Spinal cord (tissue), 10 donors: ENCODE data around the gene OR52A1. TPM values are rescaled to one million over a fixed set of nuclear protein-coding genes. Genes with fewer than 3 reads are reported as not detected.
A peak's percentile ranks its signal among the peaks of the same experiment; 100 is the strongest.

Source experiments
- DNase-seq, 6 donors: peaks; one replicate each; pipeline versions ENCODE4 v3.0.0 to v3.0.0-alpha.2; 2013 to 2015; ENCODE audit warnings: low spot score in 6 of 6, low read depth in 4 of 6
- H3K27ac ChIP-seq: one replicate; pipeline ENCODE4 v1.5.1; 2013; ENCODE audit warnings: low read depth, low read length, control low read depth
- H3K27me3 ChIP-seq: one replicate; pipeline ENCODE4 v1.6.1; 2013; ENCODE audit warnings: low read length; ENCODE audit not compliant: control insufficient read depth, insufficient read depth
- H3K36me3 ChIP-seq: one replicate; pipeline ENCODE4 v1.6.1; 2013; ENCODE audit warnings: low read length; ENCODE audit not compliant: control insufficient read depth, insufficient read depth
- H3K4me1 ChIP-seq: one replicate; pipeline ENCODE4 v1.6.1; 2013; ENCODE audit warnings: low read length; ENCODE audit not compliant: control insufficient read depth, insufficient read depth
- H3K4me3 ChIP-seq: one replicate; pipeline ENCODE4 v1.5.1; 2013; ENCODE audit warnings: low read depth, low read length, control low read depth
- H3K9me3 ChIP-seq: one replicate; pipeline ENCODE4 v1.6.1; 2013; ENCODE audit warnings: low read length; ENCODE audit not compliant: control insufficient read depth, insufficient read depth
- WGBS: methylation state at CpG from one replicate; pipeline ENCODE4 v1.1.5; 2013; ENCODE audit warnings: missing lambda C conversion rate; ENCODE audit not compliant: insufficient coverage; 5-methylcytosine and 5-hydroxymethylcytosine counted together
- polyA plus RNA-seq, 2 donors: library from polyadenylated mRNA; unstranded; fragments of 120-200 nt; gene quantifications; one replicate each; pipeline ENCODE4 v1.2.1, GENCODE V29; 2013; ENCODE audit not compliant: insufficient read length in 2 of 2
- total RNA-seq, 2 donors: library from RNA; depleted of rRNA in 1 of 2; stranded (reverse); fragments of 120-200 nt in 1 of 2; fragments of >200 nt in 1 of 2; gene quantifications; one replicate each; pipeline versions ENCODE4 v1.2.3 to v1.2.4, GENCODE V29; 2013 to 2014
- donor health status: healthy.

OR52A1 gene
- total and polyA plus RNA-seq, 4 donors, result 0.05 to 0.10 TPM; not detected in 2

GRCh38 chr11:5137996-5138395, 16.6 kb downstream of the OR52A1 start, which contains the start of gene OR52A5:
Gene OR52A5, minus strand, starts transcription at chr11:5138356. Its CDS starts 5,714 bp downstream, at chr11:5132642.
- H3K27me3 ChIP-seq, result no peaks in the 10 kb centered on the region
- no peaks in the 10 kb centered on the region for H3K36me3 ChIP-seq
- H3K27ac ChIP-seq, result no peak within 1 kb of the TSS
- no peaks in the 10 kb centered on the region for H3K4me1 ChIP-seq
- H3K9me3 ChIP-seq, result no peaks in the 10 kb centered on the region
- 100% methylated on average over 1 of the region's 2 CpGs for WGBS
- peak in 1 of 6 donors; percentile 16 for DNase-seq
- H3K4me3 ChIP-seq, result no peak within 1 kb of the TSS

- Histone ChIP-seq H3K9me3 (no peaks in the 10 kb centered on the region), H3K27ac (no peak overlapping the region), H3K4me3 (no peak overlapping the region), H3K4me1 (no peaks in the 10 kb centered on the region), H3K36me3 (no peaks in the 10 kb centered on the region), H3K27me3 (no peaks in the 10 kb centered on the region)
- WGBS, result no CpG with 5 or more reads among the region's 1 CpG
- peak in 4 of 6 donors; percentile 12 to 63 (median 34) for DNase-seq
These were observed 17.5 kb downstream of the OR52A1 start for GRCh38 chr11:5137014-5137413.

- Histone ChIP-seq H3K4me1 (no peaks in the 10 kb centered on the region), H3K27me3 (no peaks in the 10 kb centered on the region), H3K9me3 (no peaks in the 10 kb centered on the region), H3K27ac (no peak overlapping the region), H3K36me3 (no peaks in the 10 kb centered on the region), H3K4me3 (no peak overlapping the region)
- peak in 4 of 6 donors; percentile 4 to 63 (median 22) for DNase-seq
These were observed 18.3 kb downstream of the OR52A1 start for GRCh38 chr11:5136261-5136660.

GRCh38 chr11:5131584-5132335, 22.8 kb downstream of the OR52A1 start:
- Histone ChIP-seq H3K27me3 (no peaks in the 10 kb centered on the region), H3K36me3 (no peaks in the 10 kb centered on the region), H3K4me1 (no peaks in the 10 kb centered on the region), H3K9me3 (no peaks in the 10 kb centered on the region), H3K27ac (no peak overlapping the region), H3K4me3 (no peak overlapping the region)
- 96% methylated on average over 7 of the region's 8 CpGs for WGBS
- no peak for DNase-seq

- DNase-seq, result no peak
- H3K36me3 ChIP-seq, result no peaks in the 10 kb centered on the region
- H3K27ac ChIP-seq, result no peak overlapping the region
- H3K4me3 ChIP-seq, result no peak overlapping the region
- no peaks in the 10 kb centered on the region for H3K4me1 ChIP-seq
- H3K27me3 ChIP-seq, result no peaks in the 10 kb centered on the region
- no peaks in the 10 kb centered on the region for H3K9me3 ChIP-seq
- 79% methylated on average over 1 of the region's 2 CpGs for WGBS
These were observed 25.1 kb downstream of the OR52A1 start for GRCh38 chr11:5129457-5129877.

- no peaks in the 10 kb centered on the region for H3K4me1 ChIP-seq
- no peaks in the 10 kb centered on the region for H3K27me3 ChIP-seq
- DNase-seq, result no peak
- H3K4me3 ChIP-seq, result no peak overlapping the region
- H3K27ac ChIP-seq, result no peak overlapping the region
- WGBS, result 81% methylated on average over 2 of the region's 4 CpGs
- no peaks in the 10 kb centered on the region for H3K36me3 ChIP-seq
- H3K9me3 ChIP-seq, result no peaks in the 10 kb centered on the region
These were observed 29.5 kb downstream of the OR52A1 start for GRCh38 chr11:5124891-5125620.

GRCh38 chr11:5123802-5124521, 30.6 kb downstream of the OR52A1 start:
- Histone ChIP-seq H3K9me3 (no peaks in the 10 kb centered on the region), H3K27me3 (no peaks in the 10 kb centered on the region), H3K36me3 (no peaks in the 10 kb centered on the region), H3K4me1 (no peaks in the 10 kb centered on the region), H3K27ac (no peak overlapping the region), H3K4me3 (no peak overlapping the region)
- DNase-seq, result peak; percentile 29 to 93 (median 60)
- no CpG with 5 or more reads among the region's 4 CpGs for WGBS

- WGBS, result no CpG with 5 or more reads among the region's 1 CpG
- H3K27ac ChIP-seq, result no peak overlapping the region
- H3K4me3 ChIP-seq, result no peak overlapping the region
- DNase-seq, result no peak
- no peaks in the 10 kb centered on the region for H3K4me1 ChIP-seq
- no peaks in the 10 kb centered on the region for H3K27me3 ChIP-seq
- H3K36me3 ChIP-seq, result no peaks in the 10 kb centered on the region
- H3K9me3 ChIP-seq, result no peaks in the 10 kb centered on the region
These were observed 35.7 kb downstream of the OR52A1 start for GRCh38 chr11:5118893-5119292.

GRCh38 chr11:5117588-5117987, 37.0 kb downstream of the OR52A1 start:
- H3K36me3 ChIP-seq, result no peaks in the 10 kb centered on the region

More at GRCh38 chr11:5117588-5117987, 37.0 kb downstream of the OR52A1 start:
- DNase-seq, result no peak
- no peaks in the 10 kb centered on the region for H3K9me3 ChIP-seq
- H3K4me3 ChIP-seq, result no peak overlapping the region
- H3K27ac ChIP-seq, result no peak overlapping the region
- no peaks in the 10 kb centered on the region for H3K4me1 ChIP-seq
- no peaks in the 10 kb centered on the region for H3K27me3 ChIP-seq
